Pancreas (tissue), 10 donors: Measurements from ENCODE around the gene BCL7A. TPM values are rescaled to one million over a fixed set of nuclear protein-coding genes. Genes with fewer than 3 reads are reported as not detected.

Experiments used
- ATAC-seq, 4 donors: fragments of 200-7000 bp; cut with Tn5 transposase; one replicate each; pipeline versions ENCODE4 v1.8.0 to v1.9.1; 2020; ENCODE audit warnings: mild to moderate bottlenecking in 4 of 4, moderate library complexity in 4 of 4
- DNase-seq, 6 donors: peaks; one replicate each; pipeline ENCODE4 v3.0.0-alpha.2; 2020
- FAIRE-seq: peaks from 2 replicates; lab custom pipeline; 2012; peaks lifted over from hg19 to GRCh38; lab: Jason Lieb, UNC
- H3K27ac ChIP-seq, 4 donors: fragments of 200-600 bp; sonication (generic); 1 replicate in 3 of 4; 2 replicates in 1 of 4; pipeline versions ENCODE4 v1.5.0 to v1.8.0; 2020
- H3K27me3 ChIP-seq, 4 donors: fragments of 200-600 bp; one replicate each; pipeline ENCODE4 v1.8.0; 2021
- H3K36me3 ChIP-seq, 3 donors: fragments of 200-600 bp; sonication (generic) in 1 of 3; one replicate each; pipeline versions ENCODE4 v1.5.0 to v1.8.0; 2020 to 2021
- H3K4me1 ChIP-seq, 3 donors: fragments of 200-600 bp; one replicate each; pipeline ENCODE4 v1.8.0; 2021
- H3K4me3 ChIP-seq, 4 donors: fragments of 200-600 bp; sonication (generic) in 2 of 4; one replicate each; pipeline versions ENCODE4 v1.5.0 to v1.8.0; 2020 to 2021
- H3K9me3 ChIP-seq, 4 donors: fragments of 200-600 bp; one replicate each; pipeline ENCODE4 v1.8.0; 2021
- WGBS, 2 donors: extraction: QIAGEN DNeasy Blood & Tissue Kit; methylation state at CpG; one replicate each; pipeline ENCODE4 v1.1.7; 2013; 5-methylcytosine and 5-hydroxymethylcytosine counted together
- intact Hi-C, 3 donors: fragments of 100-400 bp; cut with DNase I; formaldehyde crosslinking; loops; one replicate each; pipeline versions ENCODE4 v1.11.1 to v1.14.2; 2022
- polyA plus RNA-seq, 2 donors: library from polyadenylated mRNA; stranded (reverse); fragments of 200-250 nt; gene quantifications; one replicate each; pipeline ENCODE4 v1.2.3, GENCODE V29; 2013
- total RNA-seq, 6 donors: library from RNA; stranded (reverse); fragmentation: NEBNext Ultra II Directional in 4 of 6; extraction: Animal tissue kit (Norgen Biotek cat#: 25700) in 4 of 6; gene quantifications; one replicate each; pipeline versions ENCODE4 v1.2.1 to v1.2.4, GENCODE V29; 2021 to 2023
- TF ChIP-seq, protein P1 (sequence below), 4 donors: fragments of 200-600 bp; sonication (generic) in 3 of 4; IDR thresholded peaks; one replicate each; pipeline versions ENCODE4 v1.5.0 to v1.8.0; 2021; ENCODE audit warnings: antibody characterized with exemption in 4 of 4
- donor health status: healthy with polysubstance abuse.
- donor health status: DM: no; HTN: no; CAD: no; lungs with moderate emphysema.
- donor health status: DM: no; HTN: no; CAD: no.
- donor health status: control.
- donor health status: control.
- donor health status: Bipolar disorder and iron deficiency.
- donor health status: DM: yes; HTN: yes; CAD: no.
- donor health status: DM: no; HTN: no; CAD: no.
- donor health status: DM: no; HTN: no; CAD: no.
- donor health status: DM: yes; HTN: yes; CAD: no.

The BCL7A gene
- total and polyA plus RNA-seq, 8 donors = 6.9 to 13.4 (median 9.0) TPM

DNA sequence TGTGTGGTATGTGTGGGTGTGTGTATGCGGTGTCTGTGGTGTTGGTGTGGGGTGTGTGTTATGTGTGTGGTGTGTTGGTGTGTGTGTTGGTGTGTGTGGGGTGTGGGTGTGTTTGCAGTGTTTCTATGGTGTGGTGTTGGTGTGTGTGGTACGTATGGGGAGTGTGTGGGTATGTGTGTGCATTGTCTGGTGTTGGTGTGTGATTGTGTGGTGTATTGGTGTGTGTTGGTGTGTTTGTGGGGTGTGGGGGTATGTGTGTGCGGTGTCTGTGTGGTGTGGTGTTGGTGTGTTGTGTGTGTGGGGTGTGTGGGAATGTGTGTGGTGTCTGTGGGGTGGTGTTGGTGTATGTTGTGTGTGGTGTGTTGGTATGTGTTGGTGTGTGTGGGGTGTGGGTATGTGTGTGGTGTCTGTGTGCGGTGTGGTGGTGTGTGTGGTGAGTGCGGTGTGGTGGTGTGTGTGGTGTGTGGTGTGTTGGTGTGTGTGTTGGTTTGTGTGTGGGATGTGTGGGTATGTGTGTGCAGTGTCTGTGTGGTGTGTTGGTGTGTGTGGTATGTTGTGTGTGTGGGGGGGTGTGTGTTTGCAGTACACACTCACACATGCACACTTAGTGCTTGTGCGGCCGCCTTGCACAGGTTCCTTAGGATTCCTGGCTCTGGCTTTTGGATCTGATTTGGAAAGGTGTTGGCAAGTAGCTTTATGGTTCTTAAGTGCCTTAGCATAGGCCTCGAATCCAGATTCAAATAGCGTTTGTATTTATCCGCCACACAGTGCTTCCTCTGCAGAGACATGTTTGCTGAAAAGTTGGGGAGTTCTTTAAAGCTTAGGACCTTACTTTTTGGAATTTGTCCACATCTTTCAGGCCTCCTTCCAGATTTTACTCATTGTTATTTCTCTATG lies 73.3 kb downstream of the BCL7A start:
- TF ChIP-seq, protein P1, sequence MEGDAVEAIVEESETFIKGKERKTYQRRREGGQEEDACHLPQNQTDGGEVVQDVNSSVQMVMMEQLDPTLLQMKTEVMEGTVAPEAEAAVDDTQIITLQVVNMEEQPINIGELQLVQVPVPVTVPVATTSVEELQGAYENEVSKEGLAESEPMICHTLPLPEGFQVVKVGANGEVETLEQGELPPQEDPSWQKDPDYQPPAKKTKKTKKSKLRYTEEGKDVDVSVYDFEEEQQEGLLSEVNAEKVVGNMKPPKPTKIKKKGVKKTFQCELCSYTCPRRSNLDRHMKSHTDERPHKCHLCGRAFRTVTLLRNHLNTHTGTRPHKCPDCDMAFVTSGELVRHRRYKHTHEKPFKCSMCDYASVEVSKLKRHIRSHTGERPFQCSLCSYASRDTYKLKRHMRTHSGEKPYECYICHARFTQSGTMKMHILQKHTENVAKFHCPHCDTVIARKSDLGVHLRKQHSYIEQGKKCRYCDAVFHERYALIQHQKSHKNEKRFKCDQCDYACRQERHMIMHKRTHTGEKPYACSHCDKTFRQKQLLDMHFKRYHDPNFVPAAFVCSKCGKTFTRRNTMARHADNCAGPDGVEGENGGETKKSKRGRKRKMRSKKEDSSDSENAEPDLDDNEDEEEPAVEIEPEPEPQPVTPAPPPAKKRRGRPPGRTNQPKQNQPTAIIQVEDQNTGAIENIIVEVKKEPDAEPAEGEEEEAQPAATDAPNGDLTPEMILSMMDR (IDR thresholded peaks at IDR 0.05) = no peak
- Histone ChIP-seq H3K9me3 (no peaks in the 10 kb centered on the region), H3K4me3 (no peak overlapping the region), H3K27me3 (no peaks in the 10 kb centered on the region), H3K4me1 (peaks cover 52 to 68% (median 53%) of the 10 kb centered on the region in 3 donors), H3K27ac (peak overlapping the region in 1 of 4 donors; percentile 17), H3K36me3 (no peaks in the 10 kb centered on the region)
- peak in 1 of 6 donors; percentile 34 for DNase-seq
- WGBS, 2 donors = 64 to 71% methylated on average over 10 of the region's 10 CpGs
- no peak for ATAC-seq
- intact Hi-C loops = no loop called here
- FAIRE-seq = no peak

DNA sequence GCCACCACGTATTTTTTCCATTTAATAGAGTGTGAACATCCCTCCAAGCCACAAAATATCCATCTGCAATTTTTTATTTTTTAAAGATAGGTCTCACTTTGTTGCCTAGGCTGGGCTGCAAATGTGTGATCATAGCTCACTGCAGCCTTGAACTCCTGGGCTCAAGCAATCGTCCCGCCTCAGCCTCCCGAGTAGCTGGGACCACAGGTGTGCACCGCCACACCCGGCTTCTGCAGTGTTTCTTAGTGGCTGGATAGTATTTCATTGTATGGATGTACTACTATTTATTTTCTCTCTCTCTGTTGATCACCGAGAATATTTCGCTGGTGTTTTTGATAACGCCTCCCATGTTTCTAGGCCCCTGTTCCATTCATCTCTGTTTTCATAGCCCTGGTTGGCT lies 74.3 kb downstream of the BCL7A start:
- no peak overlapping the region for H3K4me3 ChIP-seq
- DNase-seq = no peak
- FAIRE-seq = no peak
- peak overlapping the region; percentile 80 to 94 (median 90) for H3K27ac ChIP-seq
- WGBS, 2 donors = 55 to 60% methylated on average over 9 of the region's 9 CpGs
- H3K9me3 ChIP-seq = no peaks in the 10 kb centered on the region
- ATAC-seq = no peak
- intact Hi-C loops = no loop called here
- H3K36me3 ChIP-seq = no peaks in the 10 kb centered on the region
- peaks cover 55 to 69% (median 62%) of the 10 kb centered on the region in 3 donors for H3K4me1 ChIP-seq
- TF ChIP-seq, protein P1 (IDR thresholded peaks at IDR 0.05) = no peak
- H3K27me3 ChIP-seq = no peaks in the 10 kb centered on the region

DNA sequence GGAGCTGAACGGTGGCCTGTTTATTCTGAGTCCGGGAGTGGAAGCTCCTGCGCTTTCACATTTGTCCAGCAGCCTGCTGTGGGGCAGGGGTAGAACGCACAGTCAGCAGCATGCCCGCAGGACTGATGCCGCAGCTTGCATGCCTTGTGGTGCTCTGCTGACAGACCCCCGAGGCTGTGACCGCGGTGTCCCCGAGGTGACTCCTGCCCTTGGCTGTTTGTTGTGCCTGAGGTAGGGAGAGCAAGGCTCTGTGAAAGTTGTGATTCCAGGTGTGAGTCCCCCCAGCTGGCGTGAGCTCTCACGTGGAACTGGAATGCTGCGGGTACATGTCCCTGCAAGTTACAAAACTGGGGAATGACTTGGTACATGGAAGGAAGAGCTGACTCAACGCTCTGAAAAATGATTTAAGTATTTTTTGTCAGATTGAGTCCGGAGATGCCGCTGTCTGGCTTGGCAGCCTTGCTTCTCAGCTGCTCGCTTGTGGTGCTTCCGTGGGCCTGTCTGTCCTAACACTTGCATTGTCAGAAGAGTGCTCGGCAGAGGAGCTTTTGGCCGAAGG lies 75.0 kb downstream of the BCL7A start:
- ATAC-seq (peak in 1 of 4 donors; percentile 0), FAIRE-seq (no peak), DNase-seq (peak in 3 of 6 donors; percentile 33 to 42 (median 42))
- WGBS, 2 donors = 37 to 39% methylated on average over 20 of the region's 20 CpGs
- no peaks in the 10 kb centered on the region for H3K9me3 ChIP-seq
- H3K4me1 ChIP-seq = peaks cover 53 to 69% (median 62%) of the 10 kb centered on the region in 3 donors
- no peaks in the 10 kb centered on the region for H3K27me3 ChIP-seq
- TF ChIP-seq, protein P1 (IDR thresholded peaks at IDR 0.05) = no peak
- intact Hi-C loops = no loop called here
- peak overlapping the region in 1 of 4 donors; percentile 0 for H3K4me3 ChIP-seq
- no peaks in the 10 kb centered on the region for H3K36me3 ChIP-seq
- H3K27ac ChIP-seq = peak overlapping the region; percentile 80 to 94 (median 90)

DNA sequence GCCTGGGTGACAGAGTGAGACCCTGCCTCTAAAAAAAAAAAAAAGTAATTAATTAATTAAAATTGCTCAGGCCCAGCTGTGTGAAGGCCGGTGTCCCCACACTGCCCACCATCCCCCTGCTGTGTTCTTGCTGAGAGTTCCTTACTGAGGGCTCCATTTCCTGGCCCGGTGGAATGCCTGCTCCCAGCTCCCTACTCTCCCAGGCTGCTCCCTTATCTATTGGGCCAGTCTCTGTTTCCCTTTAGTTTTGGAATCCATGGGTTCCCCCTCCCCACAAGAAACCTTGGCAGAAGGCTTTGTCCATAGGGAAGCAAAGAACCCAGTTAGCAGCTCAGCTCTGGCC lies 75.9 kb downstream of the BCL7A start:
- 6 to 17% methylated on average over 2 of the region's 2 CpGs for WGBS, 2 donors
- peak overlapping the region; percentile 80 to 94 (median 90) for H3K27ac ChIP-seq
- H3K4me1 ChIP-seq = peaks cover 53 to 66% (median 59%) of the 10 kb centered on the region in 3 donors
- no peaks in the 10 kb centered on the region for H3K9me3 ChIP-seq
- intact Hi-C loops = no loop called here
- ATAC-seq (no peak), DNase-seq (no peak), FAIRE-seq (no peak)
- TF ChIP-seq, protein P1 (IDR thresholded peaks at IDR 0.05) = no peak
- peak overlapping the region in 1 of 4 donors; percentile 0 for H3K4me3 ChIP-seq
- H3K27me3 ChIP-seq = no peaks in the 10 kb centered on the region
- no peaks in the 10 kb centered on the region for H3K36me3 ChIP-seq
